Measurements from ENCODE around the gene HIF3A. TPM values are rescaled to one million over a fixed set of nuclear protein-coding genes. Genes with fewer than 3 reads are reported as not detected.

Gene HIF3A
- total and polyA plus RNA-seq, 2 of the 4 experiments (the other 2 are of a cell fraction) = 0.02 TPM; not detected in 1

GRCh38 chr19:46303322-46303690 is 6.5 kb downstream of the HIF3A start:
- Histone ChIP-seq H3K18ac (ENCODE audit: low read depth, low read length) (no peak overlapping the region), H2BK20ac (ENCODE audit: low read depth, low read length) (no peak overlapping the region), H2AFZ (replicated peaks; ENCODE audit: low read length, poor library complexity) (peak overlapping the region; percentile 51), H2AK9ac (replicated peaks; ENCODE audit: low read depth, low read length, poor library complexity) (no peak overlapping the region), H2BK120ac (ENCODE audit: low read depth, low read length) (no peak overlapping the region), H3K4ac (ENCODE audit: low read depth, low read length) (no peak overlapping the region), H3K9me3 (ENCODE audit: control insufficient read depth, insufficient read depth, low read length) (peaks cover 9% of the 10 kb centered on the region), H3K27ac (ENCODE audit: insufficient read depth, low read length) (no peak overlapping the region), H3K79me1 (ENCODE audit: low read depth in 1 of 2, low read length in 2 of 2) (no peaks in the 10 kb centered on the region), H2BK15ac (ENCODE audit: low read depth, low read length) (no peak overlapping the region), H3K4me1 (ENCODE audit: control insufficient read depth, insufficient read depth, low read length) (peaks cover 6% of the 10 kb centered on the region; the same call in 1 of the 2 replicates), H3K14ac (replicated peaks; ENCODE audit: low read depth, low read length) (no peak overlapping the region), H3K4me2 (ENCODE audit: low read depth, low read length) (no peak overlapping the region), H4K91ac (ENCODE audit: insufficient read depth, low read depth, low read length) (no peak overlapping the region), H3K56ac (ENCODE audit: extremely low read depth, insufficient read depth, low read length) (no peak overlapping the region), H4K5ac (ENCODE audit: low read depth, low read length) (no peak overlapping the region), H3K9ac (ENCODE audit: low read depth, low read length) (no peak overlapping the region), H3K23ac (ENCODE audit: low read depth, low read length) (no peak overlapping the region), H3K4me3 (ENCODE audit: insufficient read depth, low read depth, low read length) (no peak overlapping the region), H3K27me3 (ENCODE audit: control insufficient read depth, insufficient read depth, low read length) (peaks cover 23% of the 10 kb centered on the region), H2AK5ac (ENCODE audit: low read depth, low read length) (no peak overlapping the region), H4K8ac (ENCODE audit: low read depth in 2 of 2, low read length in 2 of 2) (no peak overlapping the region), H2BK5ac (ENCODE audit: low read depth, low read length, poor library complexity, severe bottlenecking) (no peak overlapping the region), H3K9me1 (ENCODE audit: insufficient read depth, low read length) (no peaks in the 10 kb centered on the region), H3K36me3 (ENCODE audit: control insufficient read depth, insufficient read depth, low read length) (no peaks in the 10 kb centered on the region), H4K20me1 (ENCODE audit: insufficient read depth, low read length) (no peaks in the 10 kb centered on the region)
- ChIA-PET CTCF (no interaction called here), POLR2A (ENCODE audit: unreplicated experiment) (no interaction called here)
- in situ Hi-C loops (cut with MboI; ENCODE audit: low sequenced_read_pairs) = no loop called here
- intact Hi-C loops (cut with micrococcal nuclease) = no loop called here
- WGBS, 2 experiments (ENCODE audit: extremely low coverage in 2 of 2, insufficient read length in 1 of 2) = 40% methylated on average over 1 of the region's 10 CpGs; no CpG with 5 or more reads in 1 of the 2 experiments
- dilution Hi-C loops (cut with HindIII; ENCODE audit: low sequenced_read_pairs, unreplicated experiment) = no loop called here
- no TSS peak for BruUV-seq (replicated peaks)
- TF ChIP-seq ELK1 (IDR thresholded peaks at IDR 0.05; ENCODE audit: borderline replicate concordance, low read depth, low read length) = no peak
- TF ChIP-seq FOS (IDR thresholded peaks at IDR 0.05; ENCODE audit: low read depth, low read length) = no peak
- TF ChIP-seq POLR2A (IDR thresholded peaks at IDR 0.05; ENCODE audit: low read depth, low read length) = no peak
- no peak for TF ChIP-seq RAD21 (IDR thresholded peaks at IDR 0.05; ENCODE audit: low read length)
- TF ChIP-seq CEBPB (IDR thresholded peaks at IDR 0.05; ENCODE audit: low read depth, low read length) = no peak
- no peak for TF ChIP-seq MXI1 (IDR thresholded peaks at IDR 0.05; ENCODE audit: borderline replicate concordance, low read depth, low read length)
- no peak for TF ChIP-seq BHLHE40 (IDR thresholded peaks at IDR 0.05; ENCODE audit: low read depth, low read length)
- TF ChIP-seq CTCF (conservative IDR thresholded peaks at IDR 0.05; ENCODE audit: low read depth, low read length) = no peak
- TF ChIP-seq CHD1 (IDR thresholded peaks at IDR 0.05; ENCODE audit: low read depth, low read length) = no peak
- no peak for TF ChIP-seq USF2 (IDR thresholded peaks at IDR 0.05; ENCODE audit: low read depth, low read length)
- DNase-seq (no peak), ATAC-seq (ENCODE audit: low read depth) (no peak)
